Body of pancreas (tissue), 4 donors: ENCODE data around the gene RIOK1. TPM values are rescaled to one million over a fixed set of nuclear protein-coding genes. Genes with fewer than 3 reads are reported as not detected.
"Not testable (repeated sequence)": the region's sequence is repeated elsewhere in the genome, so short reads cannot be mapped to it uniquely, and the experiment has no call there.

Source experiments
- ATAC-seq: fragments of 150-250 bp; one replicate; pipeline ENCODE4 v1.9.1; 2016
- DNase-seq, 4 donors: peaks; one replicate each; pipeline ENCODE4 v3.0.0-alpha.2; 2019
- H3K27ac ChIP-seq, 4 donors: fragments of 200-600 bp; sonication (generic); 1 replicate in 3 of 4; 2 replicates in 1 of 4; pipeline versions ENCODE4 v1.5.1 to v1.6.1; 2016 to 2019; ENCODE audit warnings: mild to moderate bottlenecking in 1 of 4, mixed read lengths in 1 of 4, moderate library complexity in 1 of 4
- H3K27me3 ChIP-seq, 2 donors: fragments of 200-600 bp; sonication (generic); one replicate each; pipeline ENCODE4 v1.6.0; 2016; ENCODE audit warnings: mild to moderate bottlenecking in 1 of 2
- H3K36me3 ChIP-seq, 2 donors: fragments of 200-600 bp; sonication (generic); replicated peaks in 1 of 2; 2 replicates each; pipeline ENCODE4 v1.5.1; 2016; ENCODE audit warnings: low read depth in 2 of 2; ENCODE audit not compliant: insufficient read depth in 1 of 2
- H3K4me1 ChIP-seq: fragments of 200-600 bp; sonication (generic); one replicate; pipeline ENCODE4 v1.6.0; 2016
- H3K4me3 ChIP-seq, 2 donors: fragments of 200-600 bp; sonication (generic); 1 replicate in 1 of 2; 2 replicates in 1 of 2; pipeline ENCODE4 v1.5.1; 2016 to 2019
- H3K9me3 ChIP-seq, 3 donors: fragments of 200-600 bp; sonication (generic); 1 replicate in 2 of 3; 2 replicates in 1 of 3; pipeline ENCODE4 v1.5.1; 2016
- POLR2A ChIP-seq, 3 donors: fragments of 450-650 bp; IDR thresholded peaks; one replicate each; pipeline ENCODE4 v1.6.1; 2016; ENCODE audit warnings: antibody characterized with exemption in 3 of 3, mild to moderate bottlenecking in 2 of 3
- WGBS, 2 donors: methylation state at CpG; one replicate each; pipeline ENCODE4 v1.1.5; 2017; 5-methylcytosine and 5-hydroxymethylcytosine counted together
- intact Hi-C: fragments of 100-400 bp; cut with DNase I; formaldehyde crosslinking; loops from one replicate; pipeline ENCODE4 v1.15.1; 2023
- total RNA-seq, 2 donors: library from RNA; depleted of rRNA; stranded (reverse); fragments of >200 nt; gene quantifications; one replicate each; pipeline ENCODE4 v1.1.0, GENCODE V29; 2016
- TF ChIP-seq, protein P1 (sequence below), 7 experiments: fragments of 450-650 bp in 4 of 7; fragments of 200-600 bp in 3 of 7; sonication (generic) in 3 of 7; IDR thresholded peaks; one replicate each; pipeline ENCODE4 v1.5.1; 2016 to 2019; ENCODE audit warnings: antibody characterized with exemption in 7 of 7

Gene RIOK1
- total RNA-seq, 2 donors from 2014 or later, result 7.9 to 19.2 TPM

DNA sequence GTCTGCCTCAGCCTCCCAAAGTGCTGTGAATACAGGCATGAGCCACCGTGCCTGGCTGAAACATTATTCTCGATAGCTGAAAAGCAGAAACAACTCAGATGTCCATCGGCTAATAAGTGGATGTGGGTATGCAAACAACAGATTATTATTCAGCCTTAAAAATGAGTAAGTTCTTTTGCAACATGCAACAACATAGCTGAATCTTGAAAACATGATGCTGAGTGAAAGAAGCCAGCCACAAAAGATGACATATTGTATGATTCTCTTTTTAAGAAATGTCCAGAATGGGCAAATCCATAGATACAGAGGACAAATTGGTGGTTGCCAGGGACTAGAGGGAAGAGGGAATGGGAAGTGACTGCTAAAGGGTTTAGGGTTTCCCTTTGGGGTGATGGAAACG lies 61.7 kb downstream of the RIOK1 start:
- no peaks in the 10 kb centered on the region for H3K4me1 ChIP-seq
- no peak overlapping the region for H3K27ac ChIP-seq
- DNase-seq, result no peak
- no peaks in the 10 kb centered on the region for H3K27me3 ChIP-seq
- TF ChIP-seq, protein P1, sequence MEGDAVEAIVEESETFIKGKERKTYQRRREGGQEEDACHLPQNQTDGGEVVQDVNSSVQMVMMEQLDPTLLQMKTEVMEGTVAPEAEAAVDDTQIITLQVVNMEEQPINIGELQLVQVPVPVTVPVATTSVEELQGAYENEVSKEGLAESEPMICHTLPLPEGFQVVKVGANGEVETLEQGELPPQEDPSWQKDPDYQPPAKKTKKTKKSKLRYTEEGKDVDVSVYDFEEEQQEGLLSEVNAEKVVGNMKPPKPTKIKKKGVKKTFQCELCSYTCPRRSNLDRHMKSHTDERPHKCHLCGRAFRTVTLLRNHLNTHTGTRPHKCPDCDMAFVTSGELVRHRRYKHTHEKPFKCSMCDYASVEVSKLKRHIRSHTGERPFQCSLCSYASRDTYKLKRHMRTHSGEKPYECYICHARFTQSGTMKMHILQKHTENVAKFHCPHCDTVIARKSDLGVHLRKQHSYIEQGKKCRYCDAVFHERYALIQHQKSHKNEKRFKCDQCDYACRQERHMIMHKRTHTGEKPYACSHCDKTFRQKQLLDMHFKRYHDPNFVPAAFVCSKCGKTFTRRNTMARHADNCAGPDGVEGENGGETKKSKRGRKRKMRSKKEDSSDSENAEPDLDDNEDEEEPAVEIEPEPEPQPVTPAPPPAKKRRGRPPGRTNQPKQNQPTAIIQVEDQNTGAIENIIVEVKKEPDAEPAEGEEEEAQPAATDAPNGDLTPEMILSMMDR (IDR thresholded peaks at IDR 0.05), result no peak
- TF ChIP-seq POLR2A (IDR thresholded peaks at IDR 0.05), result no peak
- intact Hi-C loops, result no loop called here
- no peak for ATAC-seq
- H3K4me3 ChIP-seq, result no peak overlapping the region
- H3K9me3 ChIP-seq, result no peaks in the 10 kb centered on the region
- WGBS, 2 donors, result 53 to 60% methylated on average over 4 of the region's 4 CpGs
- no peaks in the 10 kb centered on the region for H3K36me3 ChIP-seq

DNA sequence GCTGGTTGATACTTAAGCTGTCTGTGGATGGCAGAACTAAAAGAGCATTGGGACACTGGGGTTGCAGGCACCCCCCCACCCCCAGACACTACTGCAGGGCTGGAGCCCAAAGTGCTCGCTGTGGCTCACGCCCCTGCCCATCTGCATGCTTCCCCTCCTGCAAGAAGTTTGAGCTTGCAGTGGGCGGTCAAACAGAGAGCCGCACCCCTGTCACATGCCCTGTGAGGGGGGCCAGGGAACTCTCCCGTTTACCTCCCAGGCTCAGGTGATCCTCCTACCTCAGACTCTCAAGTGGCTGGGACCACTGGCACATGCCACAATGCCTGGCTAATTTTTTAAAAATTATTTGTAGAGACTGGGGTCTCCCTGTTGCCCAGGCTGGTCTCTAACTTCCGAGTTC lies 63.3 kb downstream of the RIOK1 start:
- Histone ChIP-seq H3K27ac (no peak overlapping the region), H3K27me3 (no peaks in the 10 kb centered on the region), H3K36me3 (no peaks in the 10 kb centered on the region), H3K4me1 (no peaks in the 10 kb centered on the region), H3K4me3 (no peak overlapping the region), H3K9me3 (no peaks in the 10 kb centered on the region)
- intact Hi-C loops, result no loop called here
- WGBS, 2 donors, result 77 to 88% methylated on average over 1 to 6 of the region's 6 CpGs
- TF ChIP-seq, protein P1 (IDR thresholded peaks at IDR 0.05), result no peak
- no peak for TF ChIP-seq POLR2A (IDR thresholded peaks at IDR 0.05)
- ATAC-seq (no peak), DNase-seq (no peak)

DNA sequence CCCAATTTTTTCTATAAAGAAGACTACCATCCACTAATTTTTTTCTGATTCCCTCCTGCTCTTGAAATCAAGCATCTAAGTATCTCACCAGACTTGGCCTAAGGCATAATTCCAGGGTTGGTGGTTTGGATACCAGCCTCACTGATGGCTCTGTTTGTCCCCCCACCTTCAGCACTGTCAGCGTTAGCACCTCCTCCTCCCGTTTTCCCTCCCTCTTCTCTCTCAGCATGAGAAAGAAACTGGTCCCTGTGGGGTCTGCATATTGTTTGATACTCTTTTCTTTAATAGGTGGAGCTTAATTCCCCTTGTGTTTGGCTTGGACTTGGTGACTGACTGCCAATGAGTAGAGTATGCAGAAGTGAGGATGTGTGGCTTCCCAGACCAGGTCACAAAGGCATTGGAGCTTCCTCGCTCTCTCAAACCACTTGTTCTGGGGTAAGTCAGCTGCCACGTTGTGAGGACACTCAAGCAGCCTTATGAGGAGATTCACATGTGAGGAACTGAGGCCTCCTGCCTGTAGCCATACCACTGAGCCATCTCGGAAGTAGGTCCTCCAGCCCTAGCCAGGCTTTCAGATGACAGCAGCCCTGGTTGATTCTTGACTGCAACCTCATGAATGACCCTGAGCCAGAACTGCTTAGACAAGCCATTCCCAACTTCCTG lies 65.2 kb downstream of the RIOK1 start:
- H3K27me3 ChIP-seq, result no peaks in the 10 kb centered on the region
- ATAC-seq (no peak), DNase-seq (no peak)
- no peaks in the 10 kb centered on the region for H3K4me1 ChIP-seq
- no peak overlapping the region for H3K4me3 ChIP-seq
- no peaks in the 10 kb centered on the region for H3K9me3 ChIP-seq
- no peaks in the 10 kb centered on the region for H3K36me3 ChIP-seq
- WGBS, 2 donors, result 74 to 75% methylated on average over 5 of the region's 5 CpGs
- intact Hi-C loops, result no loop called here
- no peak overlapping the region for H3K27ac ChIP-seq
- TF ChIP-seq, protein P1 (IDR thresholded peaks at IDR 0.05), result no peak
- no peak for TF ChIP-seq POLR2A (IDR thresholded peaks at IDR 0.05)

DNA sequence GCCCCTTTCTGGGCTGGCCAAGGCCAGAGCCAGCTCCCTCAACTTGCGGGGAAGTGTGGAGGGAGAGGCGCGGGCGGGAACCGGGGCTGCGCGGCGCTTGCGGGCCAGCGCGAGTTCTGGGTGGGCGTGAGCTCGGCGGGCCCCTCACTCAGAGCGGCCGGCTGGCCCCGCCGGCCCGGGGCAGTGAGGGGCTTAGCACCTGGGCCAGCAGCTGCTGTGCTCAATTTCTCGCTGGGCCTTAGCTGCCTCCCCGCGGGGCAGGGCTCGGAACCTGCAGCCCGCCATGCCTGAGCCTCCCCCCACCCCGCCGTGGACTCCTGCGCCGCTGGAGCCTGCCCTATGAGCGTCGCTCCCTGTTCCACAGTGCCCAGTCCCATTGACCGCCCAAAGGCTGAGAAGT lies 66.7 kb downstream of the RIOK1 start:
- not testable (repeated sequence) for DNase-seq

DNA sequence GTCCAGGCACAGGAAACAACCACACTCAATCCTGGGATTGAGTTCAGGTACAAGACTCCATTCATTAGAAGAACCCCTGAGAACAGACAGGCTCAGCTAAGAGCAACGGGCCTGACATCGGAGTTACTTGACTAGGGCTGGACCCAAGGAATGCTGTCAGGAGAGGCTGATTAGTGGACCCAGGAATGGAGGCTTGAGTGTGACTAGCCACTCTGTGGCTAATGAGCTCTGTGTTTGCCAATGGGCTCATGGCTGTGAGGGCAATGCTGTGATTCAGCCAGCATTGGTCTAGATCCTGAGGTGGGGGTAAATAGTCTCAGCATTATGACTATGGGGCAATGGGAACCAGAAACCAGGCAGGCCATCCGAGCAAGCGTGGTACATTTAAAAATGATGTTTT lies 71.8 kb downstream of the RIOK1 start:
- no peak for DNase-seq
- Histone ChIP-seq H3K36me3 (no peaks in the 10 kb centered on the region), H3K27ac (no peak overlapping the region), H3K4me1 (no peaks in the 10 kb centered on the region), H3K9me3 (no peaks in the 10 kb centered on the region), H3K4me3 (no peak overlapping the region), H3K27me3 (no peaks in the 10 kb centered on the region)
- WGBS, 2 donors, result 87% methylated on average over 4 of the region's 4 CpGs
- no peak for TF ChIP-seq POLR2A (IDR thresholded peaks at IDR 0.05)
- TF ChIP-seq, protein P1 (IDR thresholded peaks at IDR 0.05), result no peak
- intact Hi-C loops, result no loop called here
- no peak for ATAC-seq

More for the DNA sequence above, 66.7 kb downstream of the RIOK1 start:
- H3K9me3 ChIP-seq, H3K36me3 ChIP-seq, H3K27me3 ChIP-seq, H3K4me1 ChIP-seq, ATAC-seq, intact Hi-C loops, H3K4me3 ChIP-seq, H3K27ac ChIP-seq: not testable (repeated sequence)
- 89 to 97% methylated on average over 6 to 12 of the region's 31 CpGs for WGBS, 2 donors
